HFF-Myc (cell line): Measurements from ENCODE around the gene KRT31.
"Not testable (repeated sequence)": the region's sequence is repeated elsewhere in the genome, so short reads cannot be mapped to it uniquely, and the experiment has no call there.

ENCODE experiments used
- DNase-seq: peaks from one replicate; pipeline ENCODE4 v3.0.0-alpha.2; 2011; ENCODE audit warnings: low read depth; ENCODE audit errors: extremely low read depth
- H3K4me3 ChIP-seq: replicated peaks from 2 replicates; pipeline ENCODE4 v1.5.1; 2011; ENCODE audit warnings: low read depth, mild to moderate bottlenecking, control low read depth, low read length
- CTCF ChIP-seq: IDR thresholded peaks from 2 replicates; pipeline ENCODE4 v1.5.1; 2012; ENCODE audit warnings: mild to moderate bottlenecking, low read depth, low read length, control low read depth; ENCODE audit errors: missing control alignments

Gene KRT31

GRCh38 chr17:41366070-41366469, 31.3 kb downstream of the KRT31 start:
- no peak for TF ChIP-seq CTCF

DNA sequence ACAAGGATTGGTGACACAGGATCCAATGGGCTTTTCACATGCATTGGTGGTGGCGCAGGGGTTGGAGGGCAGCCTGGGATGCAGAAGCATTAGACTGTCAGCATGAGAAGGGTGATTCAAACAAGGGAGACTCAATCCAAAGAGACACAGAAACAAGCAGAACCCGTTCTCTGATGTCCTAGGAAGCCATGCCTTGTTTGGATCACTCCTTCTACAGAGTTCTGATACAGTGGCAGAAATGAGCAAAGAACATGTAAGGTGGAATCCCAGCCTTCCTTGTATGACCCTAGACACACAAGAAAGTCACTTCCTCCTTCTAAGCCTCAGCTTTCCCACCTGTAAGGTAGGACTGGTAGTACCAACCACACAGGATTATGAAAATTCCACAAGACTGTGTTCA, 33.5 kb downstream of the KRT31 start:
- H3K4me3 ChIP-seq = no peak overlapping the region
- no peak for TF ChIP-seq CTCF
- DNase-seq = no peak

More at GRCh38 chr17:41366070-41366469, 31.3 kb downstream of the KRT31 start:
- DNase-seq = no peak
- no peak overlapping the region for H3K4me3 ChIP-seq

- DNase-seq = no peak
- no peak overlapping the region for H3K4me3 ChIP-seq
- TF ChIP-seq CTCF = no peak
Measured at GRCh38 chr17:41360296-41360995, 37.0 kb downstream of the KRT31 start.

DNA sequence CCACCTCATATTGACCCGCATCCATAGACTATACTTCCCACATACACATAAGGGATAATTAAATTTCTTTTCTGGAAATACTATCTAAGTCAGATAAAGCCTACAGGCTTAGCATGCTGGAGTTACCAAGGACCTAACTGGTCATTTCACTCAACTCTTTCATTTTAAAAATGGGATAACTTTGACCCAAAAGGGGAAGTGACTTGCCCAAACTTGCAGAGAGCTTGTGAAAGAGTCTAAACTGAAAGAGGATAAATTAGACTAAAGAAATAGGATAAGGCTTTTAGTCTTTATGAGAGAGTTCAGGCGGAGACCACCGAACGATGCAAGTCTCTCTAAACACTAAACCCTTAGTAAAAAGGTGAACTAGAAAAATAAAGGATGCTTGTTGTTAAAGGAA, 42.9 kb downstream of the KRT31 start:
- no peak for DNase-seq
- no peak overlapping the region for H3K4me3 ChIP-seq
- no peak for TF ChIP-seq CTCF

DNA sequence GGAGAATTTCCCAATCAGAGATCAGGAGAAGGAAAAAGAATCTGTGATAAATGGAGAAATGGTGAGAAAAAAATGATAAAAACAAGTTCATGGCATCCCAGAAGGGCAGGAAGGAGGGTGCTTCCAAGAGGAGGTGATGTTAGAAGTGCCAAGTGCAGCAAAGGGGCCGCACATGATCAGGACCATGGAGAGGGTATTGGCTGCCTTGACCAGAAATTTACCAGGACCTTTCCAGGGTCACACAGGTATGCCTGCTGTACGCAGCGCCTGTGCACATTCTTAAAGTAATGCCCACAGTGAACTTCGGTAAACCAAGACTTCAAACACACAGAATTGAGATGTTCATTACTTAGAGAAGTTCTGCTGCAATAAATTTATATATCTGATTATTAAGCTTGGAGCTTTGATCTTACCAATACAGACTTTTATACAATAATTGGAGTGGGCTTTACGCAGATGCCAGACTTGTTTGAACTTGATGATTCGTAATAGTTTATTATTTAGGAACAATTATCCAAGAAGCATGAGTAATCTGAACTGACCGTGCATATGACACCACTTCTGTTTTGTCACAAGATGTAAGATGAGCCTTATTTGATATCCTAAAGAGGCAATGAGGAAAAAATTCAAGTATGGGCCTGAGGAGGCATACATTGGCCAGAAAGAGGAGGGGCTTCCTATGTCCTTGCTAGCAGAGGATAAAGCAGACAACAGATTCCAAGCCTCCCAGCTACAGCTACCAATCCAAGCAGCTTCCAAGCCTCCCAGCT, 44.6 kb downstream of the KRT31 start:
- DNase-seq = no peak
- no peak overlapping the region for H3K4me3 ChIP-seq
- TF ChIP-seq CTCF = no peak

DNA sequence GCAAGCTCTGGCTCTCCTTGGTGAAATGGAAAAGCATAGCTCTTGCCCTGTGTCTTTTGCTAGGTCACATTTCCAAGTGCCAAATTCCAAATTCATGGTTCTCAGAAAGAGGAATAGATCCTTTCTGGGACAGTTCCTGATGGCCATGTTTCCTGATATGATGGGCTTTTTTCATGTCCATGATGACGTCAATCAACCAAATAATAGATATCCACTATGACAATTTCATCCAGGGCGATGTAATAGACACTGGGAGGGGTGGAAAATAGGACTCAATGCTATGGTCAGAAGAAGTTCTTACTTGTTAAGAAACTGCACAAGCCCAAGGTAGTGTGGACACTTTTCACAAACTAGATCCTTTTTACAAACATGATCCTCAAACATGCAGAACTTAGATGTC, 46.2 kb downstream of the KRT31 start:
- DNase-seq = no peak
- H3K4me3 ChIP-seq = no peak overlapping the region
- no peak for TF ChIP-seq CTCF

DNA sequence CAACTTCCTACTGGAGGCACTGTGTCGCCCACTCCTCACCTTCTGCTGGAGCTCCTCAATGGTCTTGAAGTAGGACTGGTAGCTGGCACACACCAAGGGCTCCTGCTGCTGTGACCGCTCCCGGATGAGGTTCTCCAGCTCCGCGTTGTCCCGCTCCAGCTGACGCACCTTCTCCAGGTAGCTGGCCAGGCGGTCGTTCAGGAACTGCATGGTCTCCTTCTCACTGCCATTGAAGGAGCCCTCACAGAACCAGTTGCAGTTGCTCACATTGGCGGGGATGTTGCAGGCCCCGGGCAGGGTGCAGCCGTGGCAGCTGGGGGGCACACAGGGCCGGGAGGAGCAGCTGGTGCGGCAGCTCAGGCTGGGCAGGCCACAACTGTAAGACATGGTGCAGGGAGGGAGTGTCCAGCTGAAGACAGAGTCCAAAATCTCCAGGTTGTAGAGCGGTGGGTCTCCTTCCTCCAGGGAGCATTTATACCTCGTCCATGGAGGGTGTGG, 47.0 kb downstream of the KRT31 start, which contains the start of gene KRT33A:
Gene KRT33A (minus strand): TSS at position 448 of the 498 bp plus-strand sequence. CDS start 61 bp downstream, at position 387.
- H3K4me3 ChIP-seq = not testable (repeated sequence)

More for the DNA sequence above, 47.0 kb downstream of the KRT31 start, which contains the start of gene KRT33A:
- DNase-seq = not testable (repeated sequence)
